ENCODE measurements around the gene RBM17. TPM values are rescaled to one million over a fixed set of nuclear protein-coding genes. Genes with fewer than 3 reads are reported as not detected.

Gene RBM17
- total RNA-seq, 1 experiment from 2014 or later = 124 TPM

GRCh38 chr10:6058682-6059475, 30.0 kb upstream of the RBM17 start:
- Histone ChIP-seq H4K20me1 (ENCODE audit: control insufficient read depth, insufficient read depth, insufficient read length) (no peaks in the 10 kb centered on the region), H3K23ac (ENCODE audit: insufficient read length, low read depth, low read length) (no peak overlapping the region), H2BK5ac (ENCODE audit: insufficient read length, low read length) (no peak overlapping the region), H2AFZ (ENCODE audit: low read length) (no peak overlapping the region), H3K23me2 (ENCODE audit: insufficient read length, low read depth, low read length, poor library complexity, severe bottlenecking) (no peaks in the 10 kb centered on the region), H4K91ac (ENCODE audit: insufficient read length, low read depth, low read length) (no peak overlapping the region), H3K4me1 (ENCODE audit: insufficient read depth, low read length) (no peaks in the 10 kb centered on the region), H3K27me3 (ENCODE audit: insufficient read depth, low read length) (no peaks in the 10 kb centered on the region), H2AK5ac (ENCODE audit: insufficient read length, low read length) (no peak overlapping the region), H3T11ph (ENCODE audit: low read length) (no peak overlapping the region), H3K9ac (ENCODE audit: extremely low read depth, insufficient read length, low read length) (no peak overlapping the region), H3K14ac (ENCODE audit: insufficient read depth, low read length) (no peak overlapping the region), H2BK15ac (ENCODE audit: low read depth, low read length) (no peak overlapping the region), H3K9me3 (ENCODE audit: control insufficient read depth, low read depth, low read length) (no peaks in the 10 kb centered on the region), H3K27ac (ENCODE audit: insufficient read length, low read depth, low read length) (no peak overlapping the region), H3K4ac (ENCODE audit: low read depth, low read length) (no peak overlapping the region), H4K8ac (replicated peaks; ENCODE audit: insufficient read length, low read depth, low read length) (no peak overlapping the region), H2BK120ac (ENCODE audit: low read depth, low read length, poor library complexity, severe bottlenecking) (no peak overlapping the region), H3K4me2 (ENCODE audit: insufficient read depth, insufficient read length, low read length) (no peak overlapping the region), H3K56ac (ENCODE audit: insufficient read length, low read depth, low read length) (no peak overlapping the region), H3K79me1 (ENCODE audit: insufficient read depth, low read depth, low read length, poor library complexity, severe bottlenecking) (no peaks in the 10 kb centered on the region), H3K18ac (ENCODE audit: insufficient read length, low read depth, low read length) (no peak overlapping the region), H4K5ac (ENCODE audit: insufficient read length, low read depth, low read length) (no peak overlapping the region), H2BK12ac (ENCODE audit: insufficient read length, low read depth, low read length) (no peak overlapping the region), H2BK20ac (ENCODE audit: low read depth, low read length, poor library complexity, severe bottlenecking) (no peak overlapping the region), H3K79me2 (ENCODE audit: insufficient read depth, low read length) (no peaks in the 10 kb centered on the region)
- Mint-ChIP-seq H3K4me1 (peaks cover 3 to 4% of the 10 kb centered on the region in 2 experiments; a peak in 3 of 4 replicates), H3K4me3 (no peak overlapping the region), H3K36me3 (ENCODE audit: insufficient read depth in 1 of 3, low read depth in 3 of 3) (no peaks in the 10 kb centered on the region), H3K27me3 (ENCODE audit: low read depth) (peaks cover 10% of the 10 kb centered on the region), H3K27ac (no peak overlapping the region), H3K9me3 (no peaks in the 10 kb centered on the region)
- TF ChIP-seq CTCF (conservative IDR thresholded peaks at IDR 0.05) = no peak
- no peak for DNase-seq
- WGBS (ENCODE audit: extremely low coverage, insufficient read length, low lambda C conversion rate) = no CpG with 5 or more reads among the region's 3 CpGs
